ENCODE data around the gene CDK14.
"Not testable (repeated sequence)": the region's sequence is repeated elsewhere in the genome, so short reads cannot be mapped to it uniquely, and the experiment has no call there.

DNA sequence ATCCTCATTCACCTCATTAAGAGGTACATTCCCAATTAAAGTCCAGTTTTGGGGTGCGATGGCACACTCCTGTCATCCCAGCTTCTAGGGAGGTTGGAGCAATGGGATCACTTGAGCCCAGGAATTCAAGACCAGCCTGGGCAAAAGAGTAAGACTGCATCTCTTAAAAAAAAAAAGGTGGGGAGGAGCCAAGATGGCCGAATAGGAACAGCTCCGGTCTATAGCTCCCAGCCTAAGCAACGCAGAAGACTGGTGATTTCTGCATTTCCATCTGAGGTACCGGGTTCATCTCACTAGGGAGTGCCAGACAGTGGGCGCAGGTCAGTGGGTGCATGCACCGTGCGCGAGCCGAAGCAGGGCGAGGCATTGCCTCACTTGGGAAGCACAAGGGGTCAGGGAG lies 577.1 kb downstream of the CDK14 start:
- TF ChIP-seq, protein P1, sequence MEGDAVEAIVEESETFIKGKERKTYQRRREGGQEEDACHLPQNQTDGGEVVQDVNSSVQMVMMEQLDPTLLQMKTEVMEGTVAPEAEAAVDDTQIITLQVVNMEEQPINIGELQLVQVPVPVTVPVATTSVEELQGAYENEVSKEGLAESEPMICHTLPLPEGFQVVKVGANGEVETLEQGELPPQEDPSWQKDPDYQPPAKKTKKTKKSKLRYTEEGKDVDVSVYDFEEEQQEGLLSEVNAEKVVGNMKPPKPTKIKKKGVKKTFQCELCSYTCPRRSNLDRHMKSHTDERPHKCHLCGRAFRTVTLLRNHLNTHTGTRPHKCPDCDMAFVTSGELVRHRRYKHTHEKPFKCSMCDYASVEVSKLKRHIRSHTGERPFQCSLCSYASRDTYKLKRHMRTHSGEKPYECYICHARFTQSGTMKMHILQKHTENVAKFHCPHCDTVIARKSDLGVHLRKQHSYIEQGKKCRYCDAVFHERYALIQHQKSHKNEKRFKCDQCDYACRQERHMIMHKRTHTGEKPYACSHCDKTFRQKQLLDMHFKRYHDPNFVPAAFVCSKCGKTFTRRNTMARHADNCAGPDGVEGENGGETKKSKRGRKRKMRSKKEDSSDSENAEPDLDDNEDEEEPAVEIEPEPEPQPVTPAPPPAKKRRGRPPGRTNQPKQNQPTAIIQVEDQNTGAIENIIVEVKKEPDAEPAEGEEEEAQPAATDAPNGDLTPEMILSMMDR (IDR thresholded peaks at IDR 0.05 in 2 of 3, conservative IDR thresholded peaks at IDR 0.05 in 1 of 3; ENCODE audit: control insufficient read depth in 2 of 3, extremely low read depth in 1 of 3, insufficient read depth in 1 of 3, low read depth in 3 of 3, low read length in 3 of 3), result not testable (repeated sequence)
- TF ChIP-seq ZNF384 (IDR thresholded peaks at IDR 0.05; ENCODE audit: borderline replicate concordance, low read depth, low read length); TAF1 (IDR thresholded peaks at IDR 0.05; ENCODE audit: borderline replicate concordance, low read depth, low read length); HDAC2 (IDR thresholded peaks at IDR 0.05); POLR2AphosphoS2 (IDR thresholded peaks at IDR 0.05; ENCODE audit: low read depth, low read length); SREBF2 (IDR thresholded peaks at IDR 0.05; ENCODE audit: low read length); RAD21 (IDR thresholded peaks at IDR 0.05; ENCODE audit: insufficient read depth, low read depth, low read length); TARDBP (IDR thresholded peaks at IDR 0.05; ENCODE audit: borderline replicate concordance); POLR2AphosphoS5 (IDR thresholded peaks at IDR 0.05; ENCODE audit: low read length); CEBPB (IDR thresholded peaks at IDR 0.05; ENCODE audit: borderline replicate concordance in 1 of 2, low read depth in 2 of 2, low read length in 2 of 2); ZNF217 (IDR thresholded peaks at IDR 0.05); EGR1 (IDR thresholded peaks at IDR 0.05; ENCODE audit: borderline replicate concordance in 1 of 2, low read depth in 2 of 2, low read length in 2 of 2): not testable (repeated sequence)
- TF ChIP-seq, protein P2, sequence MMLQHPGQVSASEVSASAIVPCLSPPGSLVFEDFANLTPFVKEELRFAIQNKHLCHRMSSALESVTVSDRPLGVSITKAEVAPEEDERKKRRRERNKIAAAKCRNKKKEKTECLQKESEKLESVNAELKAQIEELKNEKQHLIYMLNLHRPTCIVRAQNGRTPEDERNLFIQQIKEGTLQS (IDR thresholded peaks at IDR 0.05; ENCODE audit: borderline replicate concordance, extremely low read depth, low read depth, low read length), result not testable (repeated sequence)
- TF ChIP-seq, protein P3, sequence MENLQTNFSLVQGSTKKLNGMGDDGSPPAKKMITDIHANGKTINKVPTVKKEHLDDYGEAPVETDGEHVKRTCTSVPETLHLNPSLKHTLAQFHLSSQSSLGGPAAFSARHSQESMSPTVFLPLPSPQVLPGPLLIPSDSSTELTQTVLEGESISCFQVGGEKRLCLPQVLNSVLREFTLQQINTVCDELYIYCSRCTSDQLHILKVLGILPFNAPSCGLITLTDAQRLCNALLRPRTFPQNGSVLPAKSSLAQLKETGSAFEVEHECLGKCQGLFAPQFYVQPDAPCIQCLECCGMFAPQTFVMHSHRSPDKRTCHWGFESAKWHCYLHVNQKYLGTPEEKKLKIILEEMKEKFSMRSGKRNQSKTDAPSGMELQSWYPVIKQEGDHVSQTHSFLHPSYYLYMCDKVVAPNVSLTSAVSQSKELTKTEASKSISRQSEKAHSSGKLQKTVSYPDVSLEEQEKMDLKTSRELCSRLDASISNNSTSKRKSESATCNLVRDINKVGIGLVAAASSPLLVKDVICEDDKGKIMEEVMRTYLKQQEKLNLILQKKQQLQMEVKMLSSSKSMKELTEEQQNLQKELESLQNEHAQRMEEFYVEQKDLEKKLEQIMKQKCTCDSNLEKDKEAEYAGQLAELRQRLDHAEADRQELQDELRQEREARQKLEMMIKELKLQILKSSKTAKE (IDR thresholded peaks at IDR 0.05; ENCODE audit: low read depth, poor library complexity, severe bottlenecking), result not testable (repeated sequence)

All from GM12878 (cell line).